22Rv1 (cell line): ENCODE data around the gene ZNF181.

Experiments used
- H3K27ac ChIP-seq: fragments of 450-650 bp; 2 replicates; pipeline ENCODE4 v1.5.1; 2017
- CTCF ChIP-seq: fragments of 450-650 bp; IDR thresholded peaks from 2 replicates; pipeline ENCODE4 v1.5.1; 2017; ENCODE audit warnings: mild to moderate bottlenecking
- ZFX ChIP-seq: fragments of 450-650 bp; IDR thresholded peaks from 2 replicates; pipeline ENCODE4 v1.6.1; 2017; ENCODE audit warnings: antibody characterized with exemption, borderline replicate concordance

The ZNF181 gene

GRCh38 chr19:34731964-34732363, 2.1 kb upstream of the ZNF181 start:
- TF ChIP-seq ZFX (no peak), CTCF (no peak)
- no peak overlapping the region for H3K27ac ChIP-seq

- H3K27ac ChIP-seq: no peak overlapping the region
- TF ChIP-seq CTCF: no peak
- TF ChIP-seq ZFX: no peak
These were observed 1.3 kb upstream of the ZNF181 start for GRCh38 chr19:34732612-34733211.

GRCh38 chr19:34733266-34733745, 737 bp upstream of the ZNF181 start:
- peak overlapping the region; percentile 86 for H3K27ac ChIP-seq
- TF ChIP-seq CTCF (no peak), ZFX (no peak)

- H3K27ac ChIP-seq: peak overlapping the region; percentile 86
- TF ChIP-seq CTCF (no peak), ZFX (no peak)
These were observed 577 bp downstream of the ZNF181 start for GRCh38 chr19:34734537-34735103.

GRCh38 chr19:34744896-34745690, 11.1 kb downstream of the ZNF181 start:
- TF ChIP-seq ZFX: no peak
- no peak for TF ChIP-seq CTCF
- no peak overlapping the region for H3K27ac ChIP-seq

- no peak overlapping the region for H3K27ac ChIP-seq
- TF ChIP-seq CTCF (no peak), ZFX (no peak)
These were observed 23.4 kb downstream of the ZNF181 start for GRCh38 chr19:34757441-34757840.
